ENCODE measurements around the gene AHDC1. TPM values are rescaled to one million over a fixed set of nuclear protein-coding genes. Genes with fewer than 3 reads are reported as not detected.
"Not testable (repeated sequence)": the region's sequence is repeated elsewhere in the genome, so short reads cannot be mapped to it uniquely, and the experiment has no call there.

AHDC1 gene
- total RNA-seq, 2 experiments from 2014 or later, result 11.2 to 13.2 TPM

DNA sequence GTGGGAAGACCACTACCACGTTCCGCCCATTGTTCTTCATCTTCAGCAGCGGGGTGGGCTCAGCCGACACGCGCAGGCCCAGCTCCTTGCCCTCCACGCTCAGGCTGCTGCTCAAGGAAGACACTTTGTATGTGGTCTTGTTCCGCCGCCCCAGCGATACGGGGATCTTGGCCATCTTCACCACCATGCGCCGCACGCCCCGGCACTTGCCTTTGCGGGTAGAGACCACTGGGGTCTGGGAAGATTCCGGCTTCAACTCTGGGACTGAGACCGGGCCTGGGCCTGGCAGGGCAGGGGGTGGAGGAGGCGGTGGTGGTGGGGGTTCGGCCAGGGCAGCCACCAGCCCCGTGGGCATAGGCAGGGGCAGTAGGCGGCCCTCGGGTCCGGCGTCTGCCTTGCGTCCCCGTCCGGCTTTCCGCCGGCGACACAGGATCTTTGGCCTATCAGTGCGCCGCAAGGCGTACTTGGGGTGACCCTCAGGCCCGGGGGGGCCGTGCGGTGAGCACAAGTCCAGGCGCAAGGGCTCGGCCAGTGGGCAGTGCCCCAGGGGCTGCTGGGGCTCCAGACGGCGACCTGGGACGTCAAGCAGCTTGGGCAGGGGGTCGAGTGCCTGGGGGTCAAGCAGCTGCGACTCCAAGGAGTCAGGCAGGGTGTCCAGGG, 53.3 kb downstream of the AHDC1 start:
- CTCF ChIA-PET, result interaction anchor here (1.0 kb wide), 1 partner anchor 14 kb away, joined by 3 read pairs; no protein-coding TSS in a partner anchor
- POLR2A ChIA-PET, result no interaction called here

DNA sequence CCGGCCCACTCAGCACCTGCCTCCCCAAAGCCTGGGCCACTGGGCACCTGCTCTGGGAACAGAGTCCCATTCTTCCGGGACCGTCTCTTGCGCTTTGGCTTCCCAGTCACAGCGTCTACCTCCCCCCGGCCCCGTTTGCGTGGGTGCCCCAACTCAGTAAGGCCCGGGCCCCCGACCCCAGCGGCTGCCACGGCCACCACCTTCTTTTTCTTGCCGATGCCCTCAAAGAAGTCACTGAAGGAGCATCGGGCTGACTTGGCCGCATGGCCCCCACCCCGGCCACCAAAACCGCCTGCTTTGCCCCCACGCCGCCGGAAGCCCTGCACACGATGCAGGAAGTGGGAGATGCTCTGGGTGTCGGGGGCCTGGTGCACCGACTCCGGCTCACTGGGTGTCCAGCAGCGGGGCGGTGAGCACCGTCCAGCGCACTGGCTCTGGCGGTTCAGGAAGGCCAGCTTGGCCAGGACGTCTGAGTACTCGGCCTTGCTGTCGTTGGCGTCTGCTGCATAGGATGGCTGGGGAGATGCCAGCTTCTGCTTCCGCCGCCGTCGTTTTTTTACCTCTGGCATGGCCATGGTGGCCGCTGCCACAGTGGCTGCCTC, 54.0 kb downstream of the AHDC1 start:
- POLR2A ChIA-PET, result no interaction called here
- CTCF ChIA-PET, result no interaction called here

GRCh38 chr1:27548858-27549719, 54.9 kb downstream of the AHDC1 start:
- ChIA-PET CTCF (interaction anchor here (2.5 kb wide), 1 partner anchor 8 kb away, joined by 13 read pairs; no protein-coding TSS in a partner anchor), POLR2A (no interaction called here)

DNA sequence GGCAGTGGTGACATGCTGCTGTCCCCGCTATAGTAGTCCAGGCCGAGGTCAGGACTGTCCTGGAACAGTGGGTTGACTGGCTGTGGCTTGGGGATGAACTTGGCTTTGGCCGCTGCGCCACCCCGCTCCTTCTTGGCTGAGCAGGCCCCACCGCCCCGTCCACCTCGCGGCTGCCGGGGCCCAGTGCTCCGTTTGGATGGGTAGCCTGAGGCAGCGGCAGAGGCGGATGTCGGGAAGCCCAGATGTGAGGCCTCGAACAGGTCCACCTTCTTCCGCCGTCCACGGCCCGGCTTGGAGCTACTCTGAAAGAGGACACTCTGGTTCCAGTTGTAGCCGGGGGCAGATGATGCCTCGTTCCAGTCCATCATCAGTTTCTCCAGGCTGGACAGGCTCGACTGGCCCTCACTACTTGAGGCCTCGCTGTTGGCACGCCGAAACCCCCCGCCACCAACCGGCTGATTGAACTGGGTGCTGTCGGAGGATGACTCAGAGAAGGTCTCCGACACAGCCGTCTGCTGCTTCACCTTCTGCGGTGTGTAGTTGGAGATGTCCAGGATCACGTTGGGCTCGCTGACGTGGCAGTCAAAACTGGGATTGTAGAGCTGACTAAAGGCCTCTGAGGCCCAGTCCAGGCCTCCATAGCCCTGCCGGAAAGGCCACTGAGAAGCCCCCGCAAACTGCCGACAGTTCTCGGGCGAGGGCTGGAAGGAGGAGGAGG, 55.6 kb downstream of the AHDC1 start:
- CTCF ChIA-PET, result interaction anchor here (2.5 kb wide), 1 partner anchor 9 kb away, joined by 13 read pairs; no protein-coding TSS in a partner anchor
- POLR2A ChIA-PET, result no interaction called here

DNA sequence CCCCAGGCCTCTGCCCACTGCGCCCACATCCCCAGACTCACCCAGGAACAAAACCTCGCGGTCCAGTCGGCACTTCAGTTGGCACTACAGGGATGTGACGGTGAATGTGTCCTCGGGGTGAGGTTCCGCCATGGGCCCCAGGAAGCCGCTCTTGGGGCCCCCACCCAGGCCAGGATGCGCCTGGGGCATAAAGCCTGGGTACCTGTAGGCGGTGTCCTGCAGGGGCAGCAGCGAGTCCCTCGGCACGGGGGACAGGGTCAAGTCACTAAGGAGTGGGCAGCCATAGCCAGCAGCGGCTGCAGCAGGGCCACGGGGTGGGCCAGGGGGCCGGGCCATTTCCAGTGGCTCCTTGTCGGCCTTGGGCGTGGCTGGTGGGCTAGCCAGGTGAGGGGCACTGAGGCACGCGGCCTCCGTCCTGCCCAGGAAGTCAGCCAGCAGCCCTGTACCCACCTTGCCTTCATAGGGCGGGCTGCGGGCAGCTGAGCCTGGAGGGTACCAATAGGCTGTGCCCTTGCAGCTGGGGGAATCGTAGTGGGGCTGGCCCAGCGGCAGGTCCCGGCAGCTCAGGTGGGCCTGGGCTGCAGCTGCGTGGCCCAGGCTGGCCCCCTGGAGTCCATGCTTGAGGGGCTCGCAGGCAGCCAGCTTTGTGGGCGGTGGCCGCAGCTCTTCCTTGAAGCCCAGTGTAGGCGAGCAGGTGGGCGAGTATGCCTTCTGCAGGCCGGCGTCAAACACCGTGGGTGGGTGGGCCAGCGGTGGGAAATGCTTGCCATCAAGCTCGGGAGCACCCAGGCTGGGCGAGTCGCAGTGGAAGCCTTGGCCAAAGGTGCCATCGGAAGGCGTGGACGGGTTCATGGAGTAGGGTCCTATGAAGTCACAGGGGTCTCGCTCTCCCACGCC, 56.5 kb downstream of the AHDC1 start:
- CTCF ChIA-PET, result interaction anchor here (2.5 kb wide), 1 partner anchor 9 kb away, joined by 13 read pairs; no protein-coding TSS in a partner anchor
- POLR2A ChIA-PET, result no interaction called here

DNA sequence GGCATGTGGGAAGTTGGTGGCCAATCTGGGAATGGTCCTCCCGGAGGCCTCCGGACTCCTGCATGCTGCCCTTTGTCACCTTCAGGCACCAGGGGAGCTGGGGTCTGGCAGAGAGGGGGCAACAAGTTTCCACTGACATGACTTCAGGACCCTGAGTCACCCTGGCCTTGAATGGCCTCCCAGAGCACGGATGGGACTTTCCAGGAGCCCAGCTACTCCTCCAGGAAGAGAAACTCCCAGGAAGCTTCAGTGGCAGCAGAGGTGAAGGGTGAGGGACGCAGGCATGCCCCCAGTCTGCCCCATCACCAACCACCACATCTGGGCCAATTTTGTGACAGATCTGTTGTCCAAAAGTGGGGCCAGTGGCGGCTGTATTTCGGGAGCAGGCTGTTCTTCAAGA, 58.1 kb downstream of the AHDC1 start:
- POLR2A ChIA-PET, result interaction anchor here (0.6 kb wide), 1 partner anchor 24 kb away, joined by 3 read pairs; no protein-coding TSS in a partner anchor
- CTCF ChIA-PET, result no interaction called here

- CTCF ChIA-PET, result interaction anchor here (0.7 kb wide), 1 partner anchor 11 kb away, joined by 3 read pairs; no protein-coding TSS in a partner anchor
- POLR2A ChIA-PET, result no interaction called here
These were observed 58.7 kb downstream of the AHDC1 start for GRCh38 chr1:27545271-27545670.

- CTCF ChIA-PET, result interaction anchor here (0.7 kb wide), 1 partner anchor 12 kb away, joined by 3 read pairs; no protein-coding TSS in a partner anchor
- POLR2A ChIA-PET, result no interaction called here
These were observed 59.1 kb downstream of the AHDC1 start for GRCh38 chr1:27544834-27545233.

- POLR2A ChIA-PET, result no interaction called here
- CTCF ChIA-PET, result interaction anchor here (1.1 kb wide), 1 partner anchor 120 kb away, joined by 4 read pairs; no protein-coding TSS in a partner anchor
These were observed 60.7 kb downstream of the AHDC1 start for GRCh38 chr1:27543284-27543683.

- ChIA-PET CTCF (interaction anchor here (0.7 to 1.1 kb wide), 2 partner anchors 56 to 120 kb away, joined by 3 to 4 read pairs; no protein-coding TSS in a partner anchor), POLR2A (no interaction called here)
These were observed 61.3 kb downstream of the AHDC1 start for GRCh38 chr1:27542463-27543273.

- CTCF ChIA-PET, result interaction anchor here (1.0 to 1.2 kb wide), 2 partner anchors 16 to 144 kb away, joined by 3 read pairs; no protein-coding TSS in a partner anchor
- POLR2A ChIA-PET, result no interaction called here
These were observed 63.8 kb downstream of the AHDC1 start for GRCh38 chr1:27539901-27540861.

DNA sequence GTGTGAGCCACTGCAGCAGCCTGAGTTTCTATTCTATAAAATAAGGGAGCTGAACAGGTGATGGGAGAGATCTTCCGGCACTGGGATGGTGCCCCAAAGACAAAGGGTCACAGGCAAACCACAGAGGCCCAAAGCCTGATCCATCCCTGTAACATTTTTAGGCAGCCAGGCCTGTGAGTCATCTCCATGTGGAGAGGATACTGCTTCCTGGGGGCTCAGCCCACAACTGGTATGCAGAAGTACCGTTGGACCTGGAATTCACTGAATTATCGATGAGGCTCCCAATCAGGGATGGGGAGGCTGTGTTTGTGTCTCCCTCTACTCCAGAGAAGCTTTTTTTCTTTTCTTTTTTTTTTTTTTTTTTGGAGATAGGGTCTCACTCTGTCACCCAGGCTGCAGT, 65.2 kb downstream of the AHDC1 start:
- ChIA-PET CTCF (interaction anchor here (1.2 kb wide), 1 partner anchor 18 kb away, joined by 5 read pairs; no protein-coding TSS in a partner anchor), POLR2A (no interaction called here)

GRCh38 chr1:27538305-27538676, 65.7 kb downstream of the AHDC1 start:
- CTCF ChIA-PET, result interaction anchor here (1.2 kb wide), 1 partner anchor 18 kb away, joined by 5 read pairs; no protein-coding TSS in a partner anchor
- POLR2A ChIA-PET, result not testable (repeated sequence)

GRCh38 chr1:27536767-27537166, 67.2 kb downstream of the AHDC1 start:
- ChIA-PET CTCF (interaction anchor here (0.6 to 1.6 kb wide), 2 partner anchors 14 to 20 kb away, joined by 3 to 5 read pairs; no protein-coding TSS in a partner anchor), POLR2A (no interaction called here)

DNA sequence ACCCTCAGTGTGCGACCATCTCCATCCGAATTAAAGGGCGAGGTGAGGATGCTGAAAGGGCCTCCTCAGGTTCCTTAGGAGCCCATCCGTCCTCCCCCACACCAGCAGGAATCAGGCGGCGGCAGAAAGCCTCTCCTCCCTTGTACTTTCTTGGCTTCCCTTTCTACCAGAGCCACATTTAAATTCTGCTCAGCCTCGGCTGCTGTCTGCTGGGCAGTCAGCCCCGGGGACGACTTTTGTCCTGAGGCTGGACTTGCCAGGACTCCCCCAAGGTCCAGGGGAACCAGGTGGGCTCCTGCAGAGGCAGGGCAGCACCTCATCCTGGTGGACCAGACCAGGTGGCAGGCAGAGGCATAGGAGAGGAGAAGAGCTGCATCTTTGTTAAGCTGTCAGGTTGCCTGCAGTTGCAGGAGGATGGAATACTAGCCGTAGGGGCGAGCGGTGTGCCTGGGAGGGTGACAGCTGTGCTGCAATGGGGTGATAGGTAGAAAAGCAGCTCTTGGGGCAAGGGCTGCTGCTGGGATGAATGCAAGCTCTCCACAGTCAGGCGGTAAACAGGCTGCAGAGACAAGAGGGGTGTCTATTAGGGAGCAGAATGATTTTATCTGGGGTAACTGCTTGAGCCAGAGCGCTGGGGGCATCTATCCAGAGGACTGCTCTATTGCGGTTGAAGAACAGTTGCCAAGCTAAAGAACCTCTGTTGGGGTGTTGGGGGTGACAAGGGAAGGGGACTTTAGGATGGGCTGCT, 67.8 kb downstream of the AHDC1 start:
- CTCF ChIA-PET, result interaction anchor here (0.6 to 1.6 kb wide), 2 partner anchors 15 to 21 kb away, joined by 3 to 5 read pairs; no protein-coding TSS in a partner anchor
- POLR2A ChIA-PET, result no interaction called here

DNA sequence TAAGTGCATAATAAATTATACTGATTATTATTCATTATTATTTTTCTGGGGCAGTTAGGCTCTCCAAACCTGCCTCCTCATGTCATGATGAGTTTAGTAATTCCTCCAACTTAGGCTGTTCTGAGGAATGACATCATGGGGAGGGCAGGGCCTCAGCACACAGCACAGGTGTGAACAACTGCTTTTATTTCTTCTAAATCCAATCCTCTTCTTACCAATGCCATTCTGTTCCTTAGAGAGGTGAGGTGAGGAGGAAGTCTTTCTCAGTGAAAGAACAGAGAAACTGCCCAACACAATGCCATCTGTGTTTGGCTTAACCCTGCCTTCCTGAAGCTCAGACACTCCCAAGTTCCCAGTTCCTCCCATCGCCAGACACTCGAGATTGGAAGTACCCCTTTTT, 68.6 kb downstream of the AHDC1 start:
- ChIA-PET CTCF (interaction anchor here (1.6 kb wide), 1 partner anchor 21 kb away, joined by 5 read pairs; no protein-coding TSS in a partner anchor), POLR2A (no interaction called here)

Data from activated CD8-positive, alpha-beta memory T cell treated with anti-CD3 and anti-CD28 coated beads for 36 hours (primary cell).